ENCODE data around the gene SPEN.

DNA sequence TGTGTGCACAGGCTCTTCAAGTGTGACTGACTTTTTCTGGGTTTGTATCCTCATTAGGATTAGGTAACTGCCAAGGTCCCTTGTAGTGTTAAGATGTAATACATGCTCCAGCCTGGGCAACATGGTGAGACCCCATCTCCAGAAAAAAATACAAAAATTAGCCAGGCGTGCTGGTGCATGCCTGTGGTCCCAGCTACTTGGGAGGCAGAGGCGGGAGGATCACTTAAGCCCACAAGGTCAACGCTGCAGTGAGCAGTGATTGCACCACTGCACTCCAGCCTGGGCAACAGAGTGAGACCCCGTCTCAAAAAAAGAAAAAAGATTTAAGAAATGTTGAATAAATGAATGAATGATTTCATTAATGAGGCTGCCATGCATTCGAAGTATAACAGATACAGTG is 113.3 kb downstream of the SPEN start:
- no peak for TF ChIP-seq POLR2A (IDR thresholded peaks at IDR 0.05; ENCODE audit: low read length)
- TF ChIP-seq GATA1 (IDR thresholded peaks at IDR 0.05; ENCODE audit: low read depth, low read length), result no peak
